Activated CD8-positive, alpha-beta T cell treated with anti-CD3 and anti-CD28 coated beads for 36 hours (primary cell): ENCODE data around the gene CSF1. TPM values are rescaled to one million over a fixed set of nuclear protein-coding genes. Genes with fewer than 3 reads are reported as not detected.

Source experiments
- ATAC-seq: fragments of 200-7000 bp; cut with Tn5 transposase; one replicate; pipeline ENCODE4 v1.10.0; 2021; ENCODE audit warnings: mild to moderate bottlenecking, moderate library complexity
- CTCF ChIA-PET: fragments of 350-600 bp; sonication (Branson Sonifier 250); formaldehyde crosslinking; loops from one replicate; lab custom pipeline; 2021; ENCODE audit warnings: antibody characterized with exemption; lab: Charles Lee
- POLR2A ChIA-PET: fragments of 350-600 bp; sonication (Branson Sonifier 250); formaldehyde crosslinking; loops from one replicate; lab custom pipeline; 2021; ENCODE audit warnings: antibody characterized with exemption; lab: Charles Lee
- DNase-seq: peaks from one replicate; pipeline ENCODE4 v3.0.0-alpha.2; 2020
- H3K27ac Mint-ChIP-seq: one replicate; pipeline ENCODE4 v1.8.0; 2021; ENCODE audit warnings: mild to moderate bottlenecking, mixed read lengths
- H3K27me3 Mint-ChIP-seq: one replicate; pipeline ENCODE4 v1.8.0; 2021; ENCODE audit warnings: mixed read lengths
- H3K36me3 Mint-ChIP-seq: one replicate; pipeline ENCODE4 v1.8.0; 2021; ENCODE audit warnings: low read depth, mixed read lengths
- H3K4me1 Mint-ChIP-seq: one replicate; pipeline ENCODE4 v1.8.0; 2021; ENCODE audit warnings: low read depth, mixed read lengths
- H3K4me3 Mint-ChIP-seq: one replicate; pipeline ENCODE4 v1.8.0; 2021; ENCODE audit warnings: mild to moderate bottlenecking, moderate library complexity, mixed read lengths
- H3K9me3 Mint-ChIP-seq: one replicate; pipeline ENCODE4 v1.8.0; 2021; ENCODE audit warnings: mixed read lengths
- intact Hi-C: fragments of 100-400 bp; cut with micrococcal nuclease; formaldehyde crosslinking; loops from one replicate; pipeline ENCODE4 v1.10.0; 2022
- total RNA-seq, 2 experiments: library from RNA; stranded (reverse); gene quantifications; one replicate each; pipeline ENCODE4 v1.2.3, GENCODE V29; 2021
- TF ChIP-seq, protein P1 (sequence below): fragments of 200-600 bp; IDR thresholded peaks from one replicate; pipeline ENCODE4 v1.8.0; 2022; ENCODE audit warnings: antibody characterized with exemption, mild to moderate bottlenecking

Gene CSF1
- total RNA-seq, 2 experiments from 2014 or later, result 28.3 to 33.3 TPM

DNA sequence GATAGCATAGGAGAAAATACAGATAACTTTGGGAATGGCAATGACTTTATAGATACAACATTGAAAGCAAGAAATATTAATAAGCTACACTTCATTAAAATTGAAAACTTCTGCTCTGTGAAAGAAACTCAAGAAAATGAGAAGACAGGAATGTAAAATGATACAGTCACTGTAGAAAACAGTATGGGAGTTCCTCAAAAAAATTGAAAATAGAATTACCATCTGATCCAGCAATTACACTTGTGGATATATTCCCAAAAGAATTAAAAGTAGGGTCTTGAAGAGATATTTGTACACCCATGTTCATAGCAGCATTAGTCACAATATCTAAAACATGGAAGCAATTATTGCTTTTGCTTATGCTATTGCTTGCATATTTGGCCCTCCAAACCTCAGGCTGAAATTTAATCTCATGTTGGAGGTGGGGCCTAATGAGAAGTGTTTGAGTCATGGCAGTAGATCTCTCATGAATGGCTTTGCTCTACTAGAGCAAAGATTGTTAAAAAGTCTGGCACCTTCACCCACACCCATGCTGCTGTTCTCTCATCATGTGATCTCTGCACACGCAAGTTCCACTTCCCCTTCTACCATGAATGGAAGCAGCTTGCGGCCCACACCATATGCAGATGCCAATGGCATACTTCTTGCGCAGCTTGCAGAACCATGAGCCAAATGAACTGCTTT, 58.6 kb downstream of the CSF1 start:
- DNase-seq, result no peak
- Mint-ChIP-seq H3K36me3 (no peaks in the 10 kb centered on the region), H3K9me3 (peaks cover 6% of the 10 kb centered on the region), H3K27me3 (peaks cover 1% of the 10 kb centered on the region), H3K4me1 (no peaks in the 10 kb centered on the region), H3K4me3 (no peak overlapping the region), H3K27ac (no peak overlapping the region)
- ChIA-PET POLR2A (interaction anchor here (0.9 kb wide), 1 partner anchor 78 kb away, joined by 3 read pairs; no protein-coding TSS in a partner anchor), CTCF (interaction anchor here (1.0 to 1.3 kb wide), 2 partner anchors 10 to 16 kb away, joined by 3 to 4 read pairs; partner anchors contain the start of gene AHCYL1)
- intact Hi-C loops, result no loop called here
- ATAC-seq, result peak; percentile 13
- TF ChIP-seq, protein P1, sequence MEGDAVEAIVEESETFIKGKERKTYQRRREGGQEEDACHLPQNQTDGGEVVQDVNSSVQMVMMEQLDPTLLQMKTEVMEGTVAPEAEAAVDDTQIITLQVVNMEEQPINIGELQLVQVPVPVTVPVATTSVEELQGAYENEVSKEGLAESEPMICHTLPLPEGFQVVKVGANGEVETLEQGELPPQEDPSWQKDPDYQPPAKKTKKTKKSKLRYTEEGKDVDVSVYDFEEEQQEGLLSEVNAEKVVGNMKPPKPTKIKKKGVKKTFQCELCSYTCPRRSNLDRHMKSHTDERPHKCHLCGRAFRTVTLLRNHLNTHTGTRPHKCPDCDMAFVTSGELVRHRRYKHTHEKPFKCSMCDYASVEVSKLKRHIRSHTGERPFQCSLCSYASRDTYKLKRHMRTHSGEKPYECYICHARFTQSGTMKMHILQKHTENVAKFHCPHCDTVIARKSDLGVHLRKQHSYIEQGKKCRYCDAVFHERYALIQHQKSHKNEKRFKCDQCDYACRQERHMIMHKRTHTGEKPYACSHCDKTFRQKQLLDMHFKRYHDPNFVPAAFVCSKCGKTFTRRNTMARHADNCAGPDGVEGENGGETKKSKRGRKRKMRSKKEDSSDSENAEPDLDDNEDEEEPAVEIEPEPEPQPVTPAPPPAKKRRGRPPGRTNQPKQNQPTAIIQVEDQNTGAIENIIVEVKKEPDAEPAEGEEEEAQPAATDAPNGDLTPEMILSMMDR, result no peak

- intact Hi-C loops, result no loop called here
- Mint-ChIP-seq H3K27me3 (peaks cover 1% of the 10 kb centered on the region), H3K4me3 (no peak overlapping the region), H3K4me1 (no peaks in the 10 kb centered on the region), H3K9me3 (peaks cover 6% of the 10 kb centered on the region), H3K36me3 (no peaks in the 10 kb centered on the region), H3K27ac (no peak overlapping the region)
- ChIA-PET CTCF (interaction anchor here (1.3 kb wide), 1 partner anchor 15 kb away, joined by 4 read pairs; the partner anchor contains the start of gene AHCYL1), POLR2A (interaction anchor here (0.9 to 1.0 kb wide), 2 partner anchors 23 to 78 kb away, joined by 3 read pairs; no protein-coding TSS in a partner anchor)
- TF ChIP-seq, protein P1, result no peak
- ATAC-seq (no peak), DNase-seq (no peak)
Observed at GRCh38 chr1:109969907-109970306, 59.3 kb downstream of the CSF1 start.

GRCh38 chr1:109971559-109971958, 60.9 kb downstream of the CSF1 start:
- ATAC-seq (no peak), DNase-seq (no peak)
- TF ChIP-seq, protein P1, result no peak
- Mint-ChIP-seq H3K4me3 (no peak overlapping the region), H3K27ac (no peak overlapping the region), H3K9me3 (no peaks in the 10 kb centered on the region), H3K36me3 (no peaks in the 10 kb centered on the region), H3K27me3 (peaks cover 1% of the 10 kb centered on the region), H3K4me1 (no peaks in the 10 kb centered on the region)
- intact Hi-C loops, result no loop called here
- POLR2A ChIA-PET, result no interaction called here
- CTCF ChIA-PET, result interaction anchor here (1.9 to 18.3 kb wide), 3 partner anchors 12 to 190 kb away, joined by 5 to 745 read pairs (median 28); partner anchors contain the start of gene AHCYL1

DNA sequence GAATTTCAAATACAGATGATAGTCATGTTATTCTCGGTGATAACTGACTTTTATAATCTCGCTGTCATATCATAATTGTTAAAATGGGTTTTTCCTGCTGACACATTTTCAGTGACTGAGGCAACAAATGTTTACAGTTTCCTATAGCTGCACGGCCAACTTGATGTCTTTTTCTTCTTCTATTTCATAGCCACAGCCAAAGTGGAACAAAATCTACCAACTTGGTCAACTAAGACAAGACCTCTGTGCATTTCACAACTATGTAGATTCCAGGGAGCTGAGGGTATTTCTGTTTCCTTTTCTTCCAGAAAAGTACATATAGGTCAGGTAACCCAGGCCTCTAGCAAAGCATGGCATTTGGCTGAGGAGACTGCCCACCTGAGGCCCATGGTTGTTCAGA, 63.5 kb downstream of the CSF1 start:
- Mint-ChIP-seq H3K9me3 (no peaks in the 10 kb centered on the region), H3K4me1 (no peaks in the 10 kb centered on the region), H3K36me3 (no peaks in the 10 kb centered on the region), H3K27ac (no peak overlapping the region), H3K27me3 (peaks cover 1% of the 10 kb centered on the region), H3K4me3 (no peak overlapping the region)
- TF ChIP-seq, protein P1, result no peak
- ATAC-seq (no peak), DNase-seq (no peak)
- ChIA-PET CTCF (interaction anchor here (3.4 to 18.3 kb wide), 2 partner anchors 10 to 192 kb away, joined by 28 to 745 read pairs; partner anchors contain the start of gene AHCYL1), POLR2A (interaction anchor here (1.5 kb wide), 1 partner anchor 10 kb away, joined by 4 read pairs; the partner anchor contains the start of gene AHCYL1)
- intact Hi-C loops, result no loop called here

DNA sequence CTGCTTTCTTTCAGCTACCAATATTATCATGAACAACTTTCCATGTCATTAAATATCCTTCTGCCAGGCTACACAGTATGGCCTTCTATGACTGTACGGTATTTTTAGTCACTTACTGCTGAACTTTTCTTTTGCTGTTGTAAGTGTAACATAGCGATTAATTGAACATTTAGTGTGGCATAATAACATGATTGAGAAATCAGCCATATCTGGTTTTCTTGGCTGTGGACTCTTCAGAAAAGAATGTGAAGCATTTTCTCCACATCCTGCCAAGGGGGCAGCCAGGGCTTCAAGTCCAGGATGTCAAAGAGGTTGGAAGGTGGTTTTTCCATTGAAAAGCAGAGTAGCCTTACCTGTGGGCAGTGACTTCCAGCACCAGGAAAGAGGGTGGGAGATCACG, 65.1 kb downstream of the CSF1 start:
- H3K9me3 Mint-ChIP-seq, result no peaks in the 10 kb centered on the region
- no peak for ATAC-seq
- TF ChIP-seq, protein P1, result no peak
- H3K36me3 Mint-ChIP-seq, result no peaks in the 10 kb centered on the region
- ChIA-PET POLR2A (no interaction called here), CTCF (interaction anchor here (1.9 to 18.3 kb wide), 2 partner anchors 9 to 194 kb away, joined by 12 to 745 read pairs; partner anchors contain the start of gene AHCYL1)
- intact Hi-C loops, result no loop called here
- H3K27me3 Mint-ChIP-seq, result peaks cover 1% of the 10 kb centered on the region
- DNase-seq, result no peak
- no peak overlapping the region for H3K27ac Mint-ChIP-seq
- no peaks in the 10 kb centered on the region for H3K4me1 Mint-ChIP-seq
- H3K4me3 Mint-ChIP-seq, result no peak overlapping the region
